HPDE6-E6E7 (cell line): ENCODE results near the gene MLX.
"Not testable (repeated sequence)": the region's sequence is repeated elsewhere in the genome, so short reads cannot be mapped to it uniquely, and the experiment has no call there.

Source experiments
- DNase-seq: peaks from one replicate; pipeline ENCODE4 v3.0.0; 2011; ENCODE audit warnings: missing footprints; ENCODE audit errors: extremely low spot score

MLX gene

GRCh38 chr17:42555122-42555622 is 11.7 kb upstream of the MLX start:
- DNase-seq: no peak

- not testable (repeated sequence) for DNase-seq
Observed at GRCh38 chr17:42555961-42556617, 10.8 kb upstream of the MLX start.

GRCh38 chr17:42559075-42559474 is 7.8 kb upstream of the MLX start:
- no peak for DNase-seq

- DNase-seq: no peak
Observed at GRCh38 chr17:42560246-42560645, 6.7 kb upstream of the MLX start.

GRCh38 chr17:42561897-42562387 is 5.0 kb upstream of the MLX start, which contains the start of gene COASY:
COASY (plus strand) TSS chr17:42562148; CDS start chr17:42562623, 475 bp downstream.
- DNase-seq: peak; percentile 99

- DNase-seq: no peak
Observed at GRCh38 chr17:42562388-42563142, 4.3 kb upstream of the MLX start.

GRCh38 chr17:42563143-42563509 is 3.8 kb upstream of the MLX start:
- DNase-seq: no peak

GRCh38 chr17:42563543-42563942 is 3.4 kb upstream of the MLX start:
- DNase-seq: no peak

GRCh38 chr17:42563950-42564349 is 3.0 kb upstream of the MLX start:
- no peak for DNase-seq

- no peak for DNase-seq
Observed at GRCh38 chr17:42564815-42565522, 1.9 kb upstream of the MLX start.

GRCh38 chr17:42565523-42566214 is 1.2 kb upstream of the MLX start:
- no peak for DNase-seq

- no peak for DNase-seq
Observed at GRCh38 chr17:42566215-42566882, 551 bp upstream of the MLX start.

GRCh38 chr17:42568341-42569111 is 1.6 kb downstream of the MLX start:
- DNase-seq: no peak

GRCh38 chr17:42571435-42572225 is 4.7 kb downstream of the MLX start:
- DNase-seq: no peak

- no peak for DNase-seq
Observed at GRCh38 chr17:42573095-42573494, 6.2 kb downstream of the MLX start.

- DNase-seq: no peak
Observed at GRCh38 chr17:42574463-42574862, 7.6 kb downstream of the MLX start.

GRCh38 chr17:42577140-42577531 is 10.2 kb downstream of the MLX start:
- no peak for DNase-seq

GRCh38 chr17:42577532-42578281 is 10.8 kb downstream of the MLX start, which contains the start of gene PSMC3IP:
PSMC3IP (minus strand) TSS chr17:42577729; CDS start chr17:42577686, 43 bp downstream.
- peak; percentile 97 for DNase-seq
